ENCODE measurements around the gene RPL13. TPM values are rescaled to one million over a fixed set of nuclear protein-coding genes. Genes with fewer than 3 reads are reported as not detected.

RPL13 gene
- total RNA-seq, 1 donor from 2014 or later: 886 TPM

- ATAC-seq (no peak), DNase-seq (ENCODE audit: low spot score) (no peak)
These were observed 15.8 kb upstream of the RPL13 start for GRCh38 chr16:89544713-89545043.

- ATAC-seq (peak; percentile 65), DNase-seq (ENCODE audit: low spot score) (no peak)
These were observed 15.2 kb upstream of the RPL13 start for GRCh38 chr16:89545044-89545830.

- DNase-seq (ENCODE audit: low spot score) (peak; percentile 84), ATAC-seq (peak; percentile 93)
These were observed 14.5 kb upstream of the RPL13 start for GRCh38 chr16:89545831-89546574.

GRCh38 chr16:89546781-89547180 lies 13.7 kb upstream of the RPL13 start:
- ATAC-seq: no peak
- DNase-seq (ENCODE audit: low spot score): no peak

GRCh38 chr16:89547291-89547690 lies 13.2 kb upstream of the RPL13 start:
- no peak for ATAC-seq
- DNase-seq (ENCODE audit: low spot score): no peak

GRCh38 chr16:89547860-89548259 lies 12.6 kb upstream of the RPL13 start:
- ATAC-seq: no peak
- no peak for DNase-seq (ENCODE audit: low spot score)

GRCh38 chr16:89548344-89549006 lies 12.0 kb upstream of the RPL13 start:
- no peak for ATAC-seq
- DNase-seq (ENCODE audit: low spot score): no peak

GRCh38 chr16:89549007-89549700 lies 11.3 kb upstream of the RPL13 start:
- DNase-seq (ENCODE audit: low spot score) (no peak), ATAC-seq (no peak)

- DNase-seq (ENCODE audit: low spot score) (no peak), ATAC-seq (no peak)
These were observed 10.0 kb upstream of the RPL13 start for GRCh38 chr16:89550421-89551007.

GRCh38 chr16:89552329-89552728 lies 8.2 kb upstream of the RPL13 start:
- ATAC-seq (no peak), DNase-seq (ENCODE audit: low spot score) (no peak)

- no peak for ATAC-seq
These were observed 7.6 kb upstream of the RPL13 start for GRCh38 chr16:89552913-89553312.

GRCh38 chr16:89553733-89554132 lies 6.7 kb upstream of the RPL13 start:
- DNase-seq (ENCODE audit: low spot score): no peak
- no peak for ATAC-seq

More at GRCh38 chr16:89552913-89553312, 7.6 kb upstream of the RPL13 start:
- no peak for DNase-seq (ENCODE audit: low spot score)

GRCh38 chr16:89554343-89554742 lies 6.1 kb upstream of the RPL13 start:
- no peak for ATAC-seq
- no peak for DNase-seq (ENCODE audit: low spot score)

GRCh38 chr16:89555265-89555664 lies 5.2 kb upstream of the RPL13 start:
- ATAC-seq (no peak), DNase-seq (ENCODE audit: low spot score) (no peak)

- DNase-seq (ENCODE audit: low spot score): no peak
- ATAC-seq: no peak
These were observed 4.7 kb upstream of the RPL13 start for GRCh38 chr16:89555780-89556179.

GRCh38 chr16:89556750-89557689 lies 3.5 kb upstream of the RPL13 start:
- DNase-seq (ENCODE audit: low spot score) (peak; percentile 85), ATAC-seq (peak; percentile 73)

- ATAC-seq (no peak), DNase-seq (ENCODE audit: low spot score) (no peak)
These were observed 2.6 kb upstream of the RPL13 start for GRCh38 chr16:89557690-89558490.

GRCh38 chr16:89561142-89561883 lies 831 bp downstream of the RPL13 start:
- no peak for ATAC-seq

More at GRCh38 chr16:89561142-89561883, 831 bp downstream of the RPL13 start:
- DNase-seq (ENCODE audit: low spot score): no peak
